ENCODE data around the gene DAPK3. TPM values are rescaled to one million over a fixed set of nuclear protein-coding genes. Genes with fewer than 3 reads are reported as not detected.
"Not testable (repeated sequence)": the region's sequence is repeated elsewhere in the genome, so short reads cannot be mapped to it uniquely, and the experiment has no call there.

The DAPK3 gene
- total and polyA plus RNA-seq, 5 donors from 2014 or later, result 20.7 to 42.3 (median 27.0) TPM

GRCh38 chr19:3942790-3943409 lies 28.0 kb downstream of the DAPK3 start:
- H3K4me1 Mint-ChIP-seq, result no peaks in the 10 kb centered on the region
- no peaks in the 10 kb centered on the region for H3K36me3 Mint-ChIP-seq
- Histone ChIP-seq H3K9me3 (ENCODE audit: control insufficient read depth in 2 of 2, low read length in 2 of 2) (no peaks in the 10 kb centered on the region), H3K27me3 (ENCODE audit: control insufficient read depth, insufficient read depth, low read length) (no peaks in the 10 kb centered on the region), H3K36me3 (ENCODE audit: control insufficient read depth, insufficient read depth, low read length) (no peaks in the 10 kb centered on the region), H3K4me3 (ENCODE audit: low read depth, low read length) (no peak overlapping the region), H3K27ac (ENCODE audit: insufficient read depth, low read length, poor library complexity, severe bottlenecking) (no peak overlapping the region), H3K4me1 (ENCODE audit: control insufficient read depth, insufficient read depth, low read length, poor library complexity, severe bottlenecking) (no peaks in the 10 kb centered on the region)
- ATAC-seq (ENCODE audit: low read depth in 2 of 2) (no peak), DNase-seq (no peak)
- no peaks in the 10 kb centered on the region for H3K9me3 Mint-ChIP-seq
- H3K27ac Mint-ChIP-seq, result no peak overlapping the region
- H3K4me3 Mint-ChIP-seq, result no peak overlapping the region
- H3K27me3 Mint-ChIP-seq, result no peaks in the 10 kb centered on the region

- H3K9me3 ChIP-seq (ENCODE audit: control insufficient read depth in 2 of 2, low read length in 2 of 2); H3K27ac ChIP-seq (ENCODE audit: insufficient read depth, low read length, poor library complexity, severe bottlenecking); H3K36me3 ChIP-seq (ENCODE audit: control insufficient read depth, insufficient read depth, low read length); H3K4me3 Mint-ChIP-seq; H3K9me3 Mint-ChIP-seq; H3K27me3 ChIP-seq (ENCODE audit: control insufficient read depth, insufficient read depth, low read length); H3K4me1 Mint-ChIP-seq; DNase-seq; H3K4me3 ChIP-seq (ENCODE audit: low read depth, low read length); ATAC-seq (ENCODE audit: low read depth in 2 of 2); H3K4me1 ChIP-seq (ENCODE audit: control insufficient read depth, insufficient read depth, low read length, poor library complexity, severe bottlenecking); H3K27ac Mint-ChIP-seq; H3K36me3 Mint-ChIP-seq: not testable (repeated sequence)
- peaks cover 14% of the 10 kb centered on the region for H3K27me3 Mint-ChIP-seq
Observed at GRCh38 chr19:3938300-3938950, 32.5 kb downstream of the DAPK3 start.

GRCh38 chr19:3936506-3937442 lies 34.1 kb downstream of the DAPK3 start:
- H3K36me3 Mint-ChIP-seq, result no peaks in the 10 kb centered on the region
- H3K4me3 Mint-ChIP-seq, result no peak overlapping the region
- Histone ChIP-seq H3K36me3 (ENCODE audit: control insufficient read depth, insufficient read depth, low read length) (no peaks in the 10 kb centered on the region), H3K4me3 (ENCODE audit: low read depth, low read length) (no peak overlapping the region), H3K27me3 (ENCODE audit: control insufficient read depth, insufficient read depth, low read length) (no peaks in the 10 kb centered on the region), H3K4me1 (ENCODE audit: control insufficient read depth, insufficient read depth, low read length, poor library complexity, severe bottlenecking) (no peaks in the 10 kb centered on the region), H3K9me3 (ENCODE audit: control insufficient read depth in 2 of 2, low read length in 2 of 2) (no peaks in the 10 kb centered on the region), H3K27ac (ENCODE audit: insufficient read depth, low read length, poor library complexity, severe bottlenecking) (no peak overlapping the region)
- no peak overlapping the region for H3K27ac Mint-ChIP-seq
- H3K9me3 Mint-ChIP-seq, result peaks cover 0 to 2% (median 0%) of the 10 kb centered on the region in 7 donors
- H3K27me3 Mint-ChIP-seq, result peaks cover 23% of the 10 kb centered on the region
- ATAC-seq (ENCODE audit: low read depth in 2 of 2) (no peak), DNase-seq (no peak)
- no peaks in the 10 kb centered on the region for H3K4me1 Mint-ChIP-seq

GRCh38 chr19:3932931-3933810 lies 37.7 kb downstream of the DAPK3 start, which contains the start of gene NMRK2:
Gene NMRK2, plus strand, starts transcription at chr19:3933069. Its CDS starts 603 bp downstream, at chr19:3933672.
- Mint-ChIP-seq H3K4me1 (no peaks in the 10 kb centered on the region), H3K9me3 (peaks cover 0 to 5% (median 0%) of the 10 kb centered on the region in 7 donors), H3K36me3 (no peaks in the 10 kb centered on the region), H3K27me3 (peaks cover 30% of the 10 kb centered on the region), H3K4me3 (no peak within 1 kb of the TSS), H3K27ac (no peak within 1 kb of the TSS)
- Histone ChIP-seq H3K4me3 (ENCODE audit: low read depth, low read length) (no peak within 1 kb of the TSS), H3K4me1 (ENCODE audit: control insufficient read depth, insufficient read depth, low read length, poor library complexity, severe bottlenecking) (no peaks in the 10 kb centered on the region), H3K27ac (ENCODE audit: insufficient read depth, low read length, poor library complexity, severe bottlenecking) (no peak within 1 kb of the TSS), H3K27me3 (ENCODE audit: control insufficient read depth, insufficient read depth, low read length) (peaks cover 2% of the 10 kb centered on the region), H3K36me3 (ENCODE audit: control insufficient read depth, insufficient read depth, low read length) (no peaks in the 10 kb centered on the region), H3K9me3 (ENCODE audit: control insufficient read depth in 2 of 2, low read length in 2 of 2) (no peaks in the 10 kb centered on the region)
- DNase-seq, result no peak
- no peak for ATAC-seq (ENCODE audit: low read depth in 2 of 2)

- H3K27me3 ChIP-seq (ENCODE audit: control insufficient read depth, insufficient read depth, low read length), result peaks cover 2% of the 10 kb centered on the region
Observed at GRCh38 chr19:3931041-3931440, 39.9 kb downstream of the DAPK3 start.

GRCh38 chr19:3923912-3924311 lies 47.0 kb downstream of the DAPK3 start:
- Mint-ChIP-seq H3K36me3 (no peaks in the 10 kb centered on the region), H3K27ac (no peak overlapping the region), H3K27me3 (no peaks in the 10 kb centered on the region), H3K9me3 (peaks cover 0 to 17% (median 4%) of the 10 kb centered on the region in 7 donors), H3K4me1 (no peaks in the 10 kb centered on the region), H3K4me3 (no peak overlapping the region)
- no peak for ATAC-seq (ENCODE audit: low read depth in 2 of 2)
- Histone ChIP-seq H3K9me3 (ENCODE audit: control insufficient read depth in 2 of 2, low read length in 2 of 2) (peaks cover 8 to 9% of the 10 kb centered on the region in 2 experiments), H3K27me3 (ENCODE audit: control insufficient read depth, insufficient read depth, low read length) (no peaks in the 10 kb centered on the region), H3K27ac (ENCODE audit: insufficient read depth, low read length, poor library complexity, severe bottlenecking) (no peak overlapping the region), H3K4me1 (ENCODE audit: control insufficient read depth, insufficient read depth, low read length, poor library complexity, severe bottlenecking) (no peaks in the 10 kb centered on the region), H3K36me3 (ENCODE audit: control insufficient read depth, insufficient read depth, low read length) (no peaks in the 10 kb centered on the region), H3K4me3 (ENCODE audit: low read depth, low read length) (no peak overlapping the region)
- no peak for DNase-seq

More at GRCh38 chr19:3931041-3931440, 39.9 kb downstream of the DAPK3 start:
- Mint-ChIP-seq H3K4me3 (no peak overlapping the region), H3K27ac (no peak overlapping the region), H3K36me3 (no peaks in the 10 kb centered on the region), H3K27me3 (peaks cover 30% of the 10 kb centered on the region), H3K4me1 (no peaks in the 10 kb centered on the region), H3K9me3 (peaks cover 0 to 5% (median 0%) of the 10 kb centered on the region in 7 donors)
- ATAC-seq (ENCODE audit: low read depth in 2 of 2), result no peak
- H3K4me1 ChIP-seq (ENCODE audit: control insufficient read depth, insufficient read depth, low read length, poor library complexity, severe bottlenecking), result no peaks in the 10 kb centered on the region
- no peaks in the 10 kb centered on the region for H3K36me3 ChIP-seq (ENCODE audit: control insufficient read depth, insufficient read depth, low read length)
- DNase-seq, result no peak
- no peak overlapping the region for H3K4me3 ChIP-seq (ENCODE audit: low read depth, low read length)
- H3K9me3 ChIP-seq (ENCODE audit: control insufficient read depth in 2 of 2, low read length in 2 of 2), result no peaks in the 10 kb centered on the region
- no peak overlapping the region for H3K27ac ChIP-seq (ENCODE audit: insufficient read depth, low read length, poor library complexity, severe bottlenecking)

All from CD4-positive, CD25-positive, alpha-beta regulatory T cell (primary cell).